Central memory CD4-positive, alpha-beta T cell (primary cell): ENCODE measurements around the gene FLOT2.
A peak's percentile ranks its signal among the peaks of the same experiment; 100 is the strongest.
"Not testable (repeated sequence)": the region's sequence is repeated elsewhere in the genome, so short reads cannot be mapped to it uniquely, and the experiment has no call there.

Experiments
- DNase-seq: peaks from one replicate; pipeline ENCODE4 v3.0.0; 2022

Gene FLOT2

DNA sequence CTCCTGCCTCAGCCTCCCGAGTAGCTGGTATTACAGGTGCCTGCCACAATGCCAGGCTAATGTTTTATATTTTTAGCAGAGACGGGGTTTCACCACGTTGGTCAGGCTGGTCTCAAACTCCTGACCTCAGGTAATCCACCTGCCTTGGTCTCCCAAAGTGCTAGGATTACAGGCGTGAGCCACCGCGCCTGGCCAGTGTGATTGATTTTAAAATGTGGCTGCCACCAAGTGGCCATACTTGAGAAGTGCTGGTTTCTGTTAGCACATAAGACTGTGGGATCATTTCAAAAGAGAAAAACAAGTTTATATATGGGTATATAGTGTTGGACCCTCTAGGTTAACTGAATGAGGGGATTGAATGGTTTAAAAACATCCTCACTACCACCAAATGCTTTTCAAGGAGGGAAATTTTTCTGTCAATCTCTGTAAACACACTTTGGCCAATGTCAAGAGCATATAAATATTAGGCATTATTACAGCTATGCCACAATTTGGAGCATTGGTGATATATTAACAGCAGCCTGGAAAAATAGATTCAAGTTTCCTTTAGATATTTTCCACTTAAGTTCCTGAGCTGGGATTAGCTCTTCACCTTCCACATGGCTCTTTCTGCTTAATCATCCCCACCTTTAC lies 18.9 kb upstream of the FLOT2 start:
- peak; percentile 29 for DNase-seq

DNA sequence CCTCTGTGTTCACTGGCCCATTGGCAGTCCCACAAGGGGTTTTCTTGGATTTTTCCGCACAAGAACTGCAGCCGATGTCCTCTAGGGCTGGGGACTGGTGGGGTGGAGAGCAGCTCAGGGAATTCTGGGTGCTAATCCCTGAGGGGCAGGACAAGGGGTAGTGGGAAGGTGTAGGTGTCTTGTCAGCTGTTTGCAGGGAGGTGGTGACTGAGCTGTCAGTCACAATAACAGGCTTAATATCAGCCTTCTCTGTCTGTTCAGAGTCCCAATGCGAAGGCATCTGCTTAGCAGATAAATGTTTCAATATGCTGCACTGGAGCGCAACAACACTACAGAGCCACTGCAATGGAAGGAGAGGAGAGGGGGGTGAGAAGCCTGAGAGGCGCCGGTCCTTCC lies 15.4 kb upstream of the FLOT2 start:
- no peak for DNase-seq

GRCh38 chr17:28912281-28912937 lies 14.9 kb upstream of the FLOT2 start:
- no peak for DNase-seq

GRCh38 chr17:28911411-28912045 lies 14.0 kb upstream of the FLOT2 start:
- DNase-seq: no peak

DNA sequence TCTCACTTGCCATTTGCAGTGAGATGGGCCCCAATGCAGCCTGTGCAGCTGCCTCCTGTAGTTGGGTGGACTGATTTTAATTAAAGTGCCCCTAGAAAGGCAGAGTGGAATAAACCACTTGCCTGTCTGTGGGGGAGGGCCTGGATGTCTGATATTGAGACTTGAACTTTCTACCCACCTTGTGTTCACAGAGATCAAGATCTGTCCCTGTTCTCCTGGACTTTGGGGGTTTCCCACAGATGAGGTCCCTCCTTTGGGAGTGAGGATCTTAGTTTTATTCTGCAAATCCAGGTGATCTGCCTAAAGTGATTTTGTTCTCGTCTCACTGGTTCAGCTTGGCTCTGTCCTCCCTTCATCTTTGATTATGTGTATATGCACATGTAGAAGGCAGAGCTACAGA lies 13.0 kb upstream of the FLOT2 start:
- no peak for DNase-seq

- no peak for DNase-seq
Observed at GRCh38 chr17:28908640-28909167, 11.2 kb upstream of the FLOT2 start.

DNA sequence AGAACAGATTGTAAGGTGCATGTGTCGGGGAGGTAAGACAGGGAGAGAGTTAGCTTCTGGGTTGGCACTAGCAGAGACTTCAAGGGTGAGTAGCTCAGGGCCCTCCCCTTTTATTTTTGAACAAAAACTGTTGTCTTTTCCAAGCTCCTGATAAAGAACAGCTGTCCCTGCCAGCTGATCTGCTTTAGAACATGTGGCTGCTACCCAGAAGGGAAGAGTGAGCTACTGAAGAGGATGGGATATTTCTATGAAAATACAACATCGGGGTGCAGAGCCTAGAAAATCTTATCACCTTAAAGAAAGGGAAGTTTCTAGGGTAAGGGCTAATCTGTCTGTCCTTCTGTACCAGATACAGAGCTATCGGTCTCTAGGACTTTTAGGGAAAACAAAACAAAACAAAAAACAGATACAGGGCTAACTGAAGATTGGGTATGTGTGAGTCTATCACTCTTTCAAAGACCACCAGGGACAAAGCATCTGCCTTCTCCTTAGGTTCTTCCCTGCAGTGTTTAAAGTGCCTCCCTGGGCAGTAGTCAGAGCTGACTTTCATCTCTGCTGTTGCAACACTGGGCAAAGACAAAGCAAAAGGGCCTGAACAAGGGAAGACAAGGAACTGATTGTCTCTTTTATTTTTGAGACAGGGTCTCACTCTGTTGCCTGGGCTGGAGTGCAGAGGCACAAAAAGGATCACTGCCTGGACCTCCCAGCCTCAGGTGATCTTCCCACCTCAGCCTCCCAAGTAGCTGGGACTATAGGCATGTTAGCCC lies 10.4 kb upstream of the FLOT2 start:
- no peak for DNase-seq

DNA sequence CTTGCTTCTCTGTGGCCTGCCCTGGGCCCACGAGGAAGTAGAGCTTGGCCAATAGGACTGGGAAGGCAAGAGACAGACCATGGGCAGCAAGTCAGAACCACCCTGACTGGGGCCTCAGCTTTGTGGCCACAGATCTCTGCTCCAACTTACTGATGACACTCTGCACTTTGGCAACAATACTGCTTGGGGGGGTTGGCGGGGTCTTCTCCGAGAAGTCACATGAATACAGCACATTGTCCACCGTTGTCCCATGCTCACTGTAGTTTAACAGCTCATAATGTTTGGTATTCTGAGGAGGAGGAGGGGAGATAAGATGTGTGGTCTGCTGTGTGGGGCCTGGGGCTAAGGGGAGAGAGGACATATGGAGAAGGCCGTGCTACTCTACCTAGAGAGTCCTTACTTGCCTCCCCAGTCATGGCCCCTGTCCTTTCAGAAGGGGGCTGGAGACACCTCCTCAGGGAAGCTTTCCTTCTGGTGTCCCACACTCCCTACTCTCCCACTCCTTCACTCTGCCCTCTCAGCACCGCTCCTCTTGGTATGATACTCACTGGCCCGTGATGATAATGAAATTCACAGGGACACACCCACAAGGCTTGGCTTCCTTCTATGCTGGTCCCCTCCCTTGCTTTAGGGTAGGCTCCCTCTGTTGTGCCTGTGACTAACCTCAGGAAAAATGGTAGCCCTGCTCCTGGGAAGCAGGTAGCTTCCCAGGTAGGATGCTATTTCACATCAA lies 9.3 kb upstream of the FLOT2 start:
- DNase-seq: no peak

DNA sequence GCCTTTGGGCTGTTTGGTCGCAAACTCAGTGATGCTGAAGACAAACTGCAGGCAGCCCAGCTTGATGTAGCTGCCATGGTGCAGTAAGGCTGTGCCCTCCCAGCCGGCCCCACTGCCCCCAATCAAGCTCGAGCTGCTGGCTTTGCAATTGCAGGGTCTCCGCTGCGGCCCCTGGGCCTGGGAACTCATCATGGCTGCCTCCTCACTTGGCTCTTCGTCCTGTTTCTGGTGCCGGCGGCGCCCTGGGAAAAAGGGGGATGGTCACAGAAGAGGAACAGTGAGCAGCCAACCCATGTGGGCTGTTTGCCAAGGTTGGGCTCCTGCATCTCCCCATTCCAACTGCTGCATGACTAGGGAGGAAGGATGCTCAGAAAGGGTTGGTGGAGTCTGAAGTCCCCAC lies 8.7 kb upstream of the FLOT2 start:
- DNase-seq: no peak

GRCh38 chr17:28904800-28905199 lies 7.3 kb upstream of the FLOT2 start:
- DNase-seq: no peak

DNA sequence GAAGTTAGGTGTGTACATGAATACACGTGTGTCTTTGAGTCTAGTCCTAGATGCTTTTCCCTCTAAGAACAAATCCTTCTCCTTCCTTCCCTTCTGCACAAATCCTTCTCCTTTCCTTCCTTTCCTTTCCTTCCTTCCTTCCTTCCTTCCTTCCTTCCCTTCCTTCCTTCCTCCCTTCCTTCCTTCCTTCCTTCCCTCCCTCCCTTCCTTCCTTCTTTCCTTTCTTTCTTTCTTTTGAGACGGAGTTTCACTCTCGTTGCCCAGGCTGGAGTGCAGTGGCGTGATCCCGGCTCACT lies 6.0 kb upstream of the FLOT2 start:
- not testable (repeated sequence) for DNase-seq

GRCh38 chr17:28902819-28903545 lies 5.4 kb upstream of the FLOT2 start, which contains the start of gene DHRS13:
Gene DHRS13 (minus strand): TSS chr17:28903079. CDS start chr17:28902944, 135 bp downstream.
- peak; percentile 96 for DNase-seq

GRCh38 chr17:28901866-28902818 lies 4.6 kb upstream of the FLOT2 start:
- no peak for DNase-seq

DNA sequence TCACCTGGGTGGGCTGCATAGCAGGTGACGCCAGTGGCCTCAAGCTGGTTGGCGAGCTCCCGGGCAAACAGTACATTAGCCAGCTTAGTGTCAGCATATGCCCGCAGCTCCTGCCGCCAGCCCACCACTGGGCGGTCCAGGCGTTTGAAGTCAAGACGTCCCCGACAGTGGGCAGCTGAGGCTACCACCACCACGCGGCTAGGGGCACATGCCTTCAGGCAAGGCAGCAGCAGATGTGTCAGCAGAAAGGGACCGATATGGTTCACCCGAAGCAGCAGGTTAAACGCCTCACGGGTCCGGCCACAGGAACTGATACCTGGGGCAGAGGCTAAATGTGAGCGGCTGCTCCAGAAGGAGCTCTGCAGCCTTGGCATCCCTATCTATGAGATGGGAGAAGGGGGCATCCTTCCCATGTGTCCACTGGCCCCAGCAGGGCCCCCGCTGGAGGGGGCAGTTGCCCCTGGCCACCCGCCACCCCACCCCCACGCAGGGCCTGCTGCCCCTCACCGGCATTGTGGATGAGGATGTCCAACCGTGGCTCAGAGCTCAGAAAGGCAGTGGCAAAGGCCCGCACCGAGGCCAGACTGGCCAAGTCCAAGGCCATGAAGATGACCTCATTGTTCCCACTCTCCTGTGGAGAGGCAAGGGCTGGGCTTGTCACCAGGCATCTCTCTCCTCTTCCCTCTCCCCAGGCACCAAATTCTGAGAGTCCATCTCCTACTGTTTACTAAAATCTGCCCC lies 3.6 kb upstream of the FLOT2 start:
- DNase-seq: no peak

DNA sequence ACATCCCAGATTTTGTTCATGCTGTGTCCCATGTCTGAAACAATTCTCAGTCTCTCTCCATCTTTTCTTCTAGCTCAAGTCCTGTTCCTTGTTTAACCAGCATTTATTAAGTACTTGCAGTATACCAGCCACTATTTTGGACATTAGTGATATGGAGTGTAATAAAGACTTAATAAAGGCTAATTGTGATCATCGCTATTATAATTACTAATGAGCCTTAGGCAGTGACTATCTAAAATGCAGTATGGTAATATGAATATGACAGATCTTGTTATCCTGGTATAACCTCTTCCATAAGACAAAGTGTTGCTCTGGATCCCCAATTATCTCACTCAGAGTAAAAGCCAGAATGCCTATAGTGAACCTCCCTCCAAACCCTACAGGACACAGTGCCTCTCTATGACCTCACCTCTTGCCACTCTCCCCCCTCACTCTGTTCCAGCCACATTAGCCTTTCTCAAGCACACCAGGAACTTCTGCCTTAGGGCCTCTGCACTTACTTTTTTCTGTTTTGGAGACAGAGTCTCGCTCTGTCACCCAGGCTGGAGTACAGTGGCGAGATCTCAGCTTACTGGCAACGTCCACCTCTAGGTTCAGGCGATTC lies 1.8 kb upstream of the FLOT2 start:
- no peak for DNase-seq

DNA sequence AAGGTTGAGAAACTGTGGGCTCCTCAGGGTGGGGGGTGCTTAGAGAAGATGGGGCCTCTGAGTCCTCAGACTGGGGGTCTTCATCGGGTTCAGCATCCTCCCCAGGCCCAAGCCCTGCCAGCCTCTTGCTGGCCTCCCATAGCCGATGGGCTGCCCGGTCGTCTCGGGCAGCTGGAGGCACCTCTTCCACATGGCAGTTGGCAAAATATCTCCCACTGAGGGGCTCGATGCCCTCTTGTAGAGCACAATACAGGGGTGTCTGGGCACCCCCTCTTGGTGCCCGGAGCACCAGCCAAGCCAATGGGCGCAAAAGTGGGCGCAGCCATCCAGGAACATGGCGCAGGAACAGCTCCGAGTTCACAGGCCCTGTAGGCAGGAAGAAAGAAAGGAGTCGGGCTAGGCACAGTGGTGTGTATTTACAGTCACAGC lies 1.0 kb upstream of the FLOT2 start:
- no peak for DNase-seq

DNA sequence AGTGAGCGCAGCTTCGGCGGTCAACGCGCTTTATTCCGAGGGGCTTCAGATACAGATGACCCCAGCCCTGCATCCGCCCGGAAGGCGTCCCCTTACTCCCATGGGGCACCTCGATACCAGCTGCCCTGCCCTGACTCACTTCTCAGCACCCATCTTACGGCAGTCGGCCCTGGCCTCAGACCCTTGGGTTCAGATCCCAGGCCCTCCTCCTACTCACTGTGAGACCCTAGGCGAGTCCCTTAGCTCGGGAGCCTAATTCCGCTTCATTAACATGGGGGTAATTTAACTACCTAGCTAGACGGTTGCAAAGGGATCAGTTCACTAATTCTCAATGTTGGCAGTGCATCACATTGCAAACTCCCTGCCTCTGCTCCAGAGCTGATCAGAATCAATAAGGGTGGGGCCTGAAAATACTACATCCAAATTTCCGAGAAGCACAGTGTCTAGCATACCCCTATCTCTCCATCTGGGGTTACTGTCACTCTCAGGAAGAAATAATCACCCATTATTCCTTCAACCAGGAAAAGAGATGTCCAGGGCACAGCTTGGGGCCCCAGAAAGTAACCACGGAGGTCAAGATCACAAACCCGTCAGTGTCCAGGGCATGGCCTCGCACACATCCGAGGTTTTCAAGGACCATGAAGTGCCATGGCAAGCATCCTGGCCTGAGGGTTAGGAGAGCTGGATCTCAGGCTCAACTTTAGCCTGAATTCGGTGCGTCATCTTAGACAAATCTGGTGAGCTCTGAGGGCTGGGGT lies 415 bp upstream of the FLOT2 start:
- no peak for DNase-seq

- DNase-seq: no peak
Observed at GRCh38 chr17:28896491-28896883, 1.0 kb downstream of the FLOT2 start.
